ENCODE measurements around the gene AK8.

- TF ChIP-seq, protein P1, sequence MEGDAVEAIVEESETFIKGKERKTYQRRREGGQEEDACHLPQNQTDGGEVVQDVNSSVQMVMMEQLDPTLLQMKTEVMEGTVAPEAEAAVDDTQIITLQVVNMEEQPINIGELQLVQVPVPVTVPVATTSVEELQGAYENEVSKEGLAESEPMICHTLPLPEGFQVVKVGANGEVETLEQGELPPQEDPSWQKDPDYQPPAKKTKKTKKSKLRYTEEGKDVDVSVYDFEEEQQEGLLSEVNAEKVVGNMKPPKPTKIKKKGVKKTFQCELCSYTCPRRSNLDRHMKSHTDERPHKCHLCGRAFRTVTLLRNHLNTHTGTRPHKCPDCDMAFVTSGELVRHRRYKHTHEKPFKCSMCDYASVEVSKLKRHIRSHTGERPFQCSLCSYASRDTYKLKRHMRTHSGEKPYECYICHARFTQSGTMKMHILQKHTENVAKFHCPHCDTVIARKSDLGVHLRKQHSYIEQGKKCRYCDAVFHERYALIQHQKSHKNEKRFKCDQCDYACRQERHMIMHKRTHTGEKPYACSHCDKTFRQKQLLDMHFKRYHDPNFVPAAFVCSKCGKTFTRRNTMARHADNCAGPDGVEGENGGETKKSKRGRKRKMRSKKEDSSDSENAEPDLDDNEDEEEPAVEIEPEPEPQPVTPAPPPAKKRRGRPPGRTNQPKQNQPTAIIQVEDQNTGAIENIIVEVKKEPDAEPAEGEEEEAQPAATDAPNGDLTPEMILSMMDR (IDR thresholded peaks at IDR 0.05): no peak
- TF ChIP-seq POLR2A (IDR thresholded peaks at IDR 0.05) (no peak), EP300 (IDR thresholded peaks at IDR 0.05) (no peak), POLR2AphosphoS5 (IDR thresholded peaks at IDR 0.05) (no peak)
These were observed 150.0 kb downstream of the AK8 start for GRCh38 chr9:132728071-132728470.
